GM12875 (cell line): ENCODE data around the gene MED27.

ENCODE experiments used
- H3K4me3 ChIP-seq: one replicate; pipeline ENCODE4 v1.5.1; 2011; ENCODE audit warnings: low read depth, low read length, control low read depth
- CTCF ChIP-seq: IDR thresholded peaks from 2 replicates; pipeline ENCODE4 v1.5.1; 2011; ENCODE audit warnings: low read depth, mild to moderate bottlenecking, control low read depth, inconsistent platforms, low read length, moderate library complexity, borderline replicate concordance; ENCODE audit not compliant: insufficient read depth

The MED27 gene

GRCh38 chr9:131887680-131888079 is 192.0 kb downstream of the MED27 start:
- no peak for TF ChIP-seq CTCF

GRCh38 chr9:131886826-131887225 is 192.8 kb downstream of the MED27 start:
- H3K4me3 ChIP-seq, result no peak overlapping the region
- no peak for TF ChIP-seq CTCF

More at GRCh38 chr9:131887680-131888079, 192.0 kb downstream of the MED27 start:
- H3K4me3 ChIP-seq, result no peak overlapping the region

- TF ChIP-seq CTCF, result no peak
- H3K4me3 ChIP-seq, result no peak overlapping the region
Observed at GRCh38 chr9:131885144-131885609, 194.5 kb downstream of the MED27 start.

GRCh38 chr9:131884222-131884621 is 195.4 kb downstream of the MED27 start:
- no peak for TF ChIP-seq CTCF

GRCh38 chr9:131880833-131881583 is 198.7 kb downstream of the MED27 start:
- no peak for TF ChIP-seq CTCF
- no peak overlapping the region for H3K4me3 ChIP-seq

More at GRCh38 chr9:131884222-131884621, 195.4 kb downstream of the MED27 start:
- no peak overlapping the region for H3K4me3 ChIP-seq

- no peak for TF ChIP-seq CTCF
- H3K4me3 ChIP-seq, result no peak overlapping the region
Observed at GRCh38 chr9:131879911-131880290, 199.8 kb downstream of the MED27 start.

- no peak overlapping the region for H3K4me3 ChIP-seq
- no peak for TF ChIP-seq CTCF
Observed at GRCh38 chr9:131879181-131879910, 200.3 kb downstream of the MED27 start.
